Measurements from ENCODE around the gene COPA.

GRCh38 chr1:160346463-160346862 lies 3.4 kb upstream of the COPA start:
- TF ChIP-seq CTCF (IDR thresholded peaks at IDR 0.05 in 8 of 11, conservative IDR thresholded peaks at IDR 0.05 in 3 of 11), result no peak
- TF ChIP-seq POLR2AphosphoS5 (IDR thresholded peaks at IDR 0.05), result no peak
- TF ChIP-seq POLR2A (IDR thresholded peaks at IDR 0.05), result no peak
